GM18517 (cell line): ENCODE measurements around the gene CDH13.

Source experiments
- ATAC-seq: cut with Tn5 transposase; IDR thresholded peaks from one replicate; pipeline ENCODE4 v1.9.1; 2021; ENCODE audit warnings: mild to moderate bottlenecking, moderate library complexity; ENCODE audit not compliant: unreplicated experiment

The CDH13 gene

GRCh38 chr16:83366228-83366627 lies 739.5 kb downstream of the CDH13 start:
- no peak for ATAC-seq

DNA sequence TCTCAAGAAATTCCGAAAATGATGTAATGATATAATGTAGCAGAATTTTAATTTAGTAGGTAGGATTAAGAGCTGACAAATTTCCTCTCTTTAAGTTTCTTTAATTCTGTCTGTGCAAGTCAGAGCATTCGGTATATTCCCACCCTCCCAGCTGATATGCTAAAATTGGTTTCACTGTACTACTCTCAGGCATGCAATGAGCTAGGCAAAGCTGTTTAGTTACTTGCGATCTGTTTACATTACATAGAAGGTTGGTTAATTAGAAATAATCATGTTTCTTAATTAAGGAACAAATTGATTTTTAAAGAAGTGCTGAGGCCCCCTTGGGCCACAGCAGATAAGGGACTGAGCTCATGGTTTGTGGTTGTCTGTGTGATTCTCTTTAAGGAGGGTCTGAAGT lies 748.2 kb downstream of the CDH13 start:
- no peak for ATAC-seq

DNA sequence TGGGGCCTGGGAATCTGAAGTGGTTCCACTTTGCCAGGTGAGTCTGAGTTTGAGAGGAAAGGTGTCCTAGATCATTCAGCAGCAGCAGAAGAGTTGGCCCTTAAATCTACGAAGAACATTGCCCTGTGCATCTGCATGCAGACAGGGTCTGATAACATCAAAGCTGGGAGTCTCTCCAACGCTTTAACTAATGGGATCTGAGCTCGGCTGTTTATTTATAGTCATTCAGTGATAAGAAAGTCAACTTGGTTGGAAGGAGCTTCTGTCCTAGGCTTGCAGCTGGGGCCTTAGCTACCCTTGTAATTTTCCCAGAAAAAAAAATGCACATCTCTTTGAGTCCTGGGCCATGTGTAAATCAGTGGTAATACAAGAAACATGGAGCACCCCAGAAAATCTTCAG lies 763.0 kb downstream of the CDH13 start:
- ATAC-seq = no peak

DNA sequence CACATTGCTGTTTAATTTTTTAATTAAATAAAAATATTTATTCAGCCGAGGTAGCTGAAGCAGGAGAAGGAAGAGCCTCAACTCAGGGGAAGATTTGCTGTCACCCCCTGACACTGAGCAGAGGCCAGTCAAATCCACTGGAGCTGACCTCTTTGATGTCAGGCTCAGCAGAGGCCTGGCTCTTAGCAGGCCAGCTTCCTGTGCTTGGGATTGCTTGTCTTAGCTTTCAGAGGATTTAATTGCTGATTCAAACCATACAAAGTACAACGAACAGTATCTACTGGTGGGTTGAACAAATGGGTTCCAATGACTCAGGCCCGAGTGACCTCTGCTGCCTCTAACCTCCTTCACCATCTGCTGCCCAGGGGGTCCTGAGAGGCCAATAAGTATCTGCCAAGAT lies 764.0 kb downstream of the CDH13 start:
- no peak for ATAC-seq

DNA sequence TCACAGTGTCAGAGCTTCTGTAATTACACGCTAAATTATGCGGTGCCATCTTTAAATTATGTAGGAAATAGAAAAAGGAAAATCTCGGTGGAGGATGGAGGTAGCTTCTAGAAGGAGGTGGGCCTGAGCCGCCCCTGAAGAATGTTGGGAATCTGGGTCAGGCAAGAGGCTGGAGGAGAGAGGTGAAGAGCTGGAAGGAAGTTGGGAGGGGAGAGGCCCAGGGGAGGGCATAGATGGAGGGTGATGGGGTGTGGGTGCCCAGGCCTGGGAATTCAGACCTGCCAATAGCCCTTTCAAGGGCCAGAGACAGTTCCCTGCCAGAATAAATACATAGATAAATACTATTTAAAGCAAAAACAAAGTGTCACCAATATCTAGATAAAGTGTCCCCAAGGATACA lies 766.0 kb downstream of the CDH13 start:
- ATAC-seq = no peak

GRCh38 chr16:83393196-83393981 lies 766.6 kb downstream of the CDH13 start:
- ATAC-seq = no peak

DNA sequence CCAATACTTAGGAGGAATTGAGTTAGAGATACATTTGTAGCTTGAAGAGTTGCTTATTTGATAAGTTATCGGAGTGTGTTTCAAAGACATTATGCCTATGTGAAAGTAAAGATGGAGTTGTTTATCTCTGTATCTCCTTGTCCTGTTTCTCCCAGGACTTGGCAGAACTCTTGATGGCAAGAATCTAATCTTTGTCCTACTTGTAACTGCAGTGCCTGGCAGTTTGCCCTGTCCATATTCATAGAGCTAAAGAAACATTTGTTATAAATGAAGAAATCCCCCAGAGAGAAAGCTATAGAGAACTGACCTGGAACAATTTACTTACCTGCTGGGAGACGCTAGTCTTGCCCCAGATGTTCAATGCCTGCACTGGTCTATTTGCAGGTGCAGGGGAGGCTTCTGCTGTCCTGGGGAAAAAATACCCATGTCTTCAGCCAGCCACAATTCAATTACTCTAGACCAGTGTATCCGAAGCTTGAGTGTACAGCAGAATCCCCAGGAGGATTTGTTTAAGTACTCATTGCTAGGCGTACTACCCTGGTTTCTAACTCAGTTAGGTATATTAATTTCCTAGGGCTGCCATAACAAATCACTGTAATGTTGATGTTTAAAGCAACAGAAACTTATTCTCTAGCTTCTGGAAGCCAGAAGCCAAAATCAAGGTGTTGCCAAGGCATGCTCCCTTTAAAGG lies 771.0 kb downstream of the CDH13 start:
- no peak for ATAC-seq

GRCh38 chr16:83400234-83400633 lies 773.5 kb downstream of the CDH13 start:
- ATAC-seq = no peak

DNA sequence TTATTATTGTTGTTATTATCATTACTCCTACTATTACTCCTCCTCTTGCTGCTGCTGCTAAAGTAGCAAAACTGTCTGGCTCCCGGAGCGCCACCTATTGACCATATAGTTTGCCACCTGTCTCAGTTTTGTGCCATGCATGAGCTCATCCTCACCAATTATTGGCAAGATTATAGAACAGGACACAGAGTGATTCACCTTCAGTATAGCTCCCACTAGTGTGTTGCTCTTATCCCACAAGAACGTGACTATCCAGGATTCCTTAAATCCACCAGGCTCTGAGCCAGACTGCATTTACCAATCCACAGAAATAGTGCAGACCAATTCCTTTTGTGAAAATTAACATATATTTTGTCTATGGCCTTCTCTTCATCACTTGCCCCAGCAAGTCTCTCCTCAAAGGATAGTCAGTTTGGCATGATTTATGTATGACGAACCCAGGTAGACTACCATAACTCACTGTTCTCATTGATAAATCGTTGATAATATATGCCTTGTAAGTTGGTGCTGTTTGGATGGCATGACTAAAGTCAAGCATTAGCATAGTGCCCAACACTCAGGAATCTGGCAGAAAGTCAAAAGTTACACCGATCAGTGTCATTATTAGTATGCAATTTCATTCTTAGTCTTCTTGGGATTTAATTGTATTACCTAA lies 775.5 kb downstream of the CDH13 start:
- ATAC-seq = no peak

GRCh38 chr16:83402967-83403366 lies 776.2 kb downstream of the CDH13 start:
- no peak for ATAC-seq

DNA sequence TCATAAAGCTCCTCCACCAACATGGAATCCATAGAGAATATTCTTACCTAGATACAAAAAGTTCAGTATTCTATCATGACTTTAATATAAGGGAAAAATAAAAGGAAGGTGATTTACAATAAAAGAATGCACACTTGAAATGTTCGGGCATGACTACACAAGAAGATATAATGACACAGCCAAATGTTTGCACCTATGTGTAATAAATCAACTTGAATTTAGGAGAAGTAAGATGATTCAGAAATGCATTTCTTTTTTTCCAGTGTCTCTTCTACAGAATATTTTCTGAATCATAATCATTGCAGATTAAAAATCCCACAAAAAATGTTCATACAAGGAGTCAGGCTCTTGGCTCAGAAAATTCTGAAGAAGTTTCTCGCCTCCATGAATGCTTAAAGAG lies 777.0 kb downstream of the CDH13 start:
- ATAC-seq = no peak

DNA sequence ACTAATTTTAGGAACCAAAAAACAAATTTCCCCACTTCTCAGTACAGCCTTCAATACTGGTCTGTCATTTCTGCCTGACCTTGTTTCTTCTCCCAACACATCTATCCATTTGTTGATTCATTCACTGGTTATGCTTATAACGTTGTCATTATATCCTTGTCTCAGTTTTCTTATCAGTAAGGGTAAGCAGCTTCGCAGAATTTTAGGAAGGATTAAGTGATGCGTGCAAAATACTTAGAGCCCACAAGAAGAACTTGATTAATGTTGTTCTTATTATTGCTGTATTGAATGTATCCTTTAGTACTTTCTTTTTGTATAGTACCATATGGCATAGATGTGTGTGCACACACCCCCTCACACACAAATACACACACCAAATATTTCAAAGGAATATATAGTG lies 777.5 kb downstream of the CDH13 start:
- no peak for ATAC-seq

DNA sequence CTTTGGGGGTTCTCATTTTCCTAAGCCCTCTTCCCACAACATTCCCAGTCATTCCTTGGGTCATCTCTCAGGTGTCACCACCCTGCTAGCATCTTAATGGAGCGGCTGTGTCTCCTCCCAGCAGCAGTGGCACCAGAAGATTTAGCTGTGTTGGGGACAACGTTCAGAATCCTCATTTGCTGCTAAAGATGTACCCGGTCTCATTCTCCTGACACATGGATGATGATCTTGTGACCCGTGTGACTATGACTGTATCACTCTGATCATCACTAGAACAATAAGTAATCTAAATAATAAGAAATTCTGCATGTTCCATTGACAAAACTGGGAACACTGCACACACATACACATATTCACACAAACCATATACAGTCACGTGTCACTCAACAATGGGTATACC lies 781.2 kb downstream of the CDH13 start:
- no peak for ATAC-seq

DNA sequence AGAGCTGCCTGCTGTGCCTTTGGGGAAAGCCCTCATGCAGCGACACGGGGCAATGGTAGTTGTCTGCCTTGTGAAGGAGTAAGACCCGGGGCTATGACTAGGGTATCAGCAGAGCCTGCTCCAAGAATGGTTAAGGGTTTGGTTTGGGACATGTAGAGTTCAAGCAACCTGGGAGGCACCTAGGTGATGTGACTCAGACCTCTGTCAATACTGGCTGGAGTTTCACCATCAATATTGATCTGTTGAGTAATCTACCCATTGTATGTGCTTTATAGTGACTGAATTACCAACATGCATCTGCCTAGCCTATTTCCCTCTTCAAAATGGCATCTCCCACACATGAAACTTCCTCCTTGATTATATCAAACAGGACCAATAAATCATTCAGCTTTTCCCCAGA lies 782.6 kb downstream of the CDH13 start:
- ATAC-seq = no peak

DNA sequence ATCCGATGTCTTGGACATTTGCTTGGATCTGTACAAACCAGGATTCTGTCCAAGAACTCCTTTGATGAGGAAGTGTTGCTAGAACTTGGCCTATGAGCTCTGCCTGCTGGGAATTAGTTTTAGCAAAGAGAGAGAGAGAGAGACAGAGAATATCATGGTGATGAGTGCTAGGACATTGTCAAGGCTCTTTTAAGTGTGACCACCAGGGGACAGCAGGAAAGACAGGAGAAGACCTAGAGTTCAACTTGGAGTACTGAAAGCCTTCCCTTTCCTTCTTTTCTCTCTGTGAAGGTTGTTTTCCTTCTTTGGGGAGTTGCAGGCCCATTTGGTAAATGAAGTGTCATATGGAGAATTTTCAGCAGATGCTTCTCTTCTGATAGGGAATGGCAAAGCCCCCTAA lies 791.8 kb downstream of the CDH13 start:
- ATAC-seq = no peak

- no peak for ATAC-seq
Measured at GRCh38 chr16:83420206-83420760, 793.5 kb downstream of the CDH13 start.

DNA sequence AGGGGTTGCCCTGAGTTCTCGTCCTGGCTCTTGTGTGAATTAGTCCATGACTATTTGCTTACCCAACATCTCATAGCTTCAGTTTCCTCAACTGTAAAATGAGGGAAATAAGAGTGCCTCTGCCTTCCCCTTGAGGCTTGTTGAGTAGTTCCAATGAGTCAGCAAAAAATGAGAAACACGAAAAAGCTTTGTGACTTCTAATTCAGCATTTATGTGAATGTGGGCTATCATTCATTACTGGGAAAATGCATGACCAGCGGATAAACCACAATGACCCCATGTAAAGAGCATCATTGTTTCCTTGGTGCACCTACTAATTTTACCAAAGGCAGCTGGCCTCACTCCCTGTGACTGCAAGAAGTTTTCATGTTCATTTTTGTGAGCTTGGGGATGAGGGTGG lies 806.4 kb downstream of the CDH13 start:
- no peak for ATAC-seq

- ATAC-seq = no peak
Measured at GRCh38 chr16:83437036-83437435, 810.3 kb downstream of the CDH13 start.

GRCh38 chr16:83438326-83438725 lies 811.6 kb downstream of the CDH13 start:
- ATAC-seq = no peak

GRCh38 chr16:83439412-83439811 lies 812.6 kb downstream of the CDH13 start:
- ATAC-seq = no peak

GRCh38 chr16:83441517-83441916 lies 814.7 kb downstream of the CDH13 start:
- no peak for ATAC-seq

GRCh38 chr16:83443972-83444371 lies 817.2 kb downstream of the CDH13 start:
- no peak for ATAC-seq
